UCSD-AML1 (cell line): ENCODE results near the gene HOXB3.

ENCODE experiments used
- DNase-seq: peaks from one replicate; lab custom pipeline; 2025; ENCODE audit not compliant: unreplicated experiment; lab: John Stamatoyannopoulos, UW

The HOXB3 gene

DNA sequence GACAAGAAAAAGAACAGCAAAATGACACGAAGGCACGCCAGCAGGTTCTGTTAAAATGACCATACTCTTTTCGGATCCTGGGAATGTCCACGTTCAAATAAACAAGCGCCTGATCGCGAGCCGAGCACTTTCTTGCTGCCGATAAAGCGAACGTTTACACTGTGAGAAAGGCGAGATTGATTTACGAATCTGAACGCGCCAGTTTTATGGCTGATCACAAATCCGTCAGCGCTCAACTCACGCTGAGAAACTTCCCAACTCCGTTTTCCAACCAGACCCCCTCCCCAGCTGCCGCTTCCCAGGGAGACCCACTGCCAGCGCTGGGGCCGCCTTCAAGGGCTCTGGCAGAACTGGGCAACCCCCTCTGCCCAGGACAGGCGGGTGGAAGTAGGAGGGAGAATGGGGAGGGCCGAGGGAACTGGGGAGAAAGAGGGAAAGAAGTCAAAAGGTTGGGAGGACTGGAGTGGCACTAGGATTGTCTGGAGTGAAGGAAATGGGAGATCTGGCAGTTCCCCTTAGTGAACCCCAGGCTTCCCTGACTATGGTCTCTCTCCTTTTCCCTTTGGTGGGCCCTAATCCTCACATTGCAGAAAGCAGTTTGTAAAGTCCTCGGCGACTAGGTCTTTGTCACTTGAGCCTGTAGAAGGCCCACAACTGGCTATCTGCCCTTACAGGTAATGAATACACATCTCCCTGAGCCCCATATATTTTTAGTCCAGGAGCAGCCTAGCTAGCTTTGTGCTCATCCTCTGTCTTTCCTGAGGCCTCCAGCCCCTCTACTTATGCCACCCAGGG is 18.8 kb downstream of the HOXB3 start:
- no peak for DNase-seq

DNA sequence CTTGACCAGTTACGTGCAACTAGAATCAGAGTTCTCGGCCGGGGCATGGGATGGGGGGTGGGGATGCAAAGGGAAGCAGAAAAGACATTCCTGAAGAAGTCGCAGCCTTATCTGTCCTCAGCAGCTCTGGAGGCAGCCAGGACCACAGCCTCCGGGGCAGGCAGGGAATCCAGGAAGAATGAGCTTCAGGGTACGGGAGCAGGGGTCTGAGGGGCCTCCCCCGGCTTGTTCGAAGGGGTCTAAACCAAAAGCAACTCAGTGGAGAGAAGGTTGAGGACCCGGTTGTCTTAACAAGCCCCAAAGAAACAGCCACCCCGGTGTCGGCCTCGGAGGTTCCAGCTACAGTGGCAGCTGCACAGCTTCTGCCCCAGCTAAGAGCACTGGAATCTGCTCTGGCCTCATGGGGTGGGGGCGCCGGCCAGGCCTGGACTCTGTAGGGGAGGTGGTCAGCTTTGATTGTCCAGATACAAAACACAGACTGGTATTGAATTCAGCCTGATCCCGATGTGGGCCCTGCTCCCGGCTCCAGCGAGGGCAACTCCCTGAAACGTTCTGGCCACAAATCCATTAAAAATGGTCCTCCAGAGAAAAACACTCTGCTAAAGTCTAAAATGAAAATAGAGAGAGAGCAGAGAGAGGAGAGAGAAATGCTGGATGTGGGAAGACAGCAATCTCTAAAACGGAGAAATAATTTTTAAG is 19.6 kb downstream of the HOXB3 start:
- DNase-seq = no peak

DNA sequence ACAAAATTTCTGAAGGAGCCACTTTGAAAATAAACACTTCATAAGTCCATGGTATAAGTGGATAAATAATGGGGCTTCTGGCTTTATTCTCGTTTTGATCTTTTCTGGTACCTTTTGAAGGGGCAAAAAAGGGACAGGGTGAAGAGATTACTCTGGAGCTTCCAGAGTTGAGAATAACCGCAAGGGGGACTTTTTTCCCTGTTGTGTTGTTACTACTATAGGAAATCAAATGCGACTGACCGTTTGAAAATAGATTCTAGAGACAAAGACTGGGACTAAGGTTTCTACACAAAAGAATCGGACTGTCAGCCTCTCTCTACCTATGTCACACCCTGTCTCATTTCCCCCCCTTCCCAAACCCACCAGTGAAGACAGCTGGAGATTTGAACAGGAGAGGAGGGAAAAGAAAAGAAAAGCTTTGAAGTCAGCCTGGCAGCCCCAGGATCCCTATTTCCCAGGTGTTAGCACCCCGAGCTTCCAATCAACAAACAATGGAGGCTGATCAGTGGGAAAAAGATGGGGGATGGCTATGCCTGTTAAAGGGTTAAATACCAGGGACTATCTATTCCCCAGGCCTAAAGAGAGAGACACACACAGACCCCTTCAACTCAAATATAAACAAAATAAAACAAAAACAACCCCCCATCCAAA is 20.2 kb downstream of the HOXB3 start:
- no peak for DNase-seq

DNA sequence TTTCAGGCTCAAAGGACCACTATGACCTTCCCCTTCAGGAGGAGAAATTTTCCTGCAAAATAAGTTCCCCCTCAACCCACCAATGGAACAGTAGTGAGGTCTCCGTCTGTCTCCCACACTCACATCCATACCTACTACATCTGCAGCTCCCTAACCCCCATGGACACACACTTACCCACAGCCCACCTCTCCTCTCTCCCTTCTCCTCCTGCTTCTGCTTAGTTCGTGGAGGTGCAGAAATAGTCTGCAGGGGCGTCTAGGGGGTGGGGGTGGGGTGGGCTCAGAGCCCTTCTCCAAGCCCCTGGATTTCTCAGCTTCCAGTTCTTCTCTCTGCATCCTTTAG is 20.8 kb downstream of the HOXB3 start:
- no peak for DNase-seq

DNA sequence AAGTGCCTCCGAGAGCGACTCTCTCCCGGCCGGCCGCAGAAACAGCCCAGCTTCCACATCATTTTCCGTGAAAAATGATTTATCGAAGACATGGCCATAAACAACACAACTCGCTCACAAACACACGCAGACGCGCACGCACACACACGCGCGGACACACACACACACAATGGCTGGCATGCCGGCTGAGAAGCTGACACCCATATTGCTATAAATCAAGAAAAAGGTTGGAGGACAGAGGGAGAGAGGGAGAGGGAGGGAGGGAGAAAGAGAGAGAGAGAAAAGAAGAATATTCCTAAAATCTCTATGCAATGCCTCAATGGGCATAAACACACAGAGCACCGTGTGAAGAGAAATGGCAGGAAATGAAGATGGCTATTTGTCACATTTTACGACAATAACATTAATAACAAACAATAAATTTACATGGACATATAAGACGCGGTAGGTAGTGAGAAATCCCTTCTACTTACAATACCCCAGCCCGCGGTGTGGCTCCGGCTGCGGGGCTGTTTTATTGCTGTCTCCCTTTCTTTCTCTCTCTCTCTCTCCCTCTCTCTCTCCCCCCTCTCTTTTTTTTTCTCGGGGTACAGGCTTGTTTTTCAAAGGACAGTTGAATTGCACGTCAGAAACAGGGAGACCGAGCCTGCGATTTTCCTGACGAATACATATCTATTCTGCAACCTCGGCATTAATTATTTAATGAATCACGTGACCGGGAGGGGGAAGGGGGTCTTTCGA is 21.4 kb downstream of the HOXB3 start:
- DNase-seq = no peak

- no peak for DNase-seq
These were observed 22.2 kb downstream of the HOXB3 start for GRCh38 chr17:48567646-48568354.

GRCh38 chr17:48567209-48567608 is 22.8 kb downstream of the HOXB3 start:
- DNase-seq = no peak

DNA sequence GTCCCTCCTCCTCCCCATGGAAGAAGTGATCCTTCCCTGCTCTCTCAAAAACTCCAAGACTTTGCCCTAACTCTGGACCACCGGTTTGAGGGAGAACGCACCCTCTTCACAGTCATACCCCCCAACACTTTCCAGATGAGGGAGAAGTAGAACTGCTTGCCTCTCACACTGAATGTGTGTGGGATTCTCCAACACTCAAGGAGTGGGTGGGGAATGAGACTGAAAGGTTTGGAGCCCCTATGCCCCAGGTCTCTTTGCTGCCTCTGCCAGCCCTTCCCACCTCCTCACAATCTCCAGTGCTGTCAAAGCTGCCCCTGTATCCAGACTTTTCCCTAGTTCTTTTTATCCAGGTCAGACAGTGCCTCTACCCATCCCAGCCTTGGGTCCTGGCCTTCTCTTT is 23.3 kb downstream of the HOXB3 start:
- no peak for DNase-seq

DNA sequence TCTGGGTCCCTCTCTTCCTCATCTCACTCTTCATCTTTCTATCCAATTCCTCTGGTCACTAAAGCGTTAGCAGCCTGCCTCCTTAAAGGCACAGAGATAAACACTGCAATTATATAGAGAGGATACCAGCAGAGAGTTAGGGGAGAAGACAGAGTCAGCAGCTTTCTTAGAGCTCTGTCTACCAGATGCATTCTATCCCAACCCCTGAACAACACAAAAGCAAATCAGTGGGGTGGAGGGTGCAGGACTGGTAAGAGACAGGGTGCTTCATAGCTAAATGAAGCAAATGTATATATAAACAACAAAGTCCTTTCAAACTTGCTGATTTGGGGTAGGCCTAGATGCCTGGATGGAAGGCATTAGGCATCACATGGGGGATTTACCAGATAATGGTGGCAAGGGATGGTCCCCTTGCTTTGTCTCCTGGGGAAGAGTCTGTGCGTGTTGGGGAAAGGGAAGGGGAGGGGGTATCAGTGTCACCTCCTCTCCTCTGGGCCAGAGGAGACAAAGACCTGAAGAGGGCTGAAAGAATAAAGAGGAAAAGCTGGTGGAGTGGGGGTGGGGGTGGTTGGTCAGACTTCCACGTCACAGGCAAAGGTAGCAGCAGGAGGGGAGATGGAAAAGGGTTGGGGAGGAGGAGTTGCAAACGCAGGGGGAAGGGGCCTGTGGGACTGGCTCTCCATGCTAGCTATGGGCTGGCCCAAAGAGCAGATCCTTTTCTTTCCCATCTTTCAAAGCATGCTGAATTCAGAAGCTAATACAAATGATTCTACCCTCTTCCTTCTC is 23.9 kb downstream of the HOXB3 start:
- DNase-seq = no peak

DNA sequence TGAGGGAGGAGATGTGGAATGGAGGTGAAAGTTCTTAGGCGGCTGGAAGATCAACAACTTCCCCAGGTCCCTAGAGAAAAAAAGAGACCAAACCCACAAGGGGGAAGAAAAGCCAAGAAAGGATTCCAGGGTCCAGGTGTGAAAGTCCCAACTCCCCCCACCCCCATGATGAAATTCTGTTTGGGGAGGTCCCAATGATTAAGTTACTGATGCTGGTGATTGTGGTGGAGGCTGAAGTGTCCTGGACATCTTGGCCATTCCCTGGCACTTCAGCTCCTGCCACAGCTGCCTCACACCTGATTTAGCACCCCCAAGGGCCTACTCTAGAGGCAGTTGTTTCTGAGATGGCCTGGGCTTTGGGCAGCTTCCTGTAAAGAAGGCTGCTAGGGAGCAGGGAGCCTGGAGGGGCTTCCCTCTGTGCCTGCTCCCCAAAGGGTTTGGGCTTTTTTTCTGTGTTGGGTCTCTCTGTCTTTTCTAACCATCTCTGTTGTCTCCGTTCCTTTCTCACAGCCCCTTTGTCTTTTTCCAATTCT is 25.0 kb downstream of the HOXB3 start:
- no peak for DNase-seq

DNA sequence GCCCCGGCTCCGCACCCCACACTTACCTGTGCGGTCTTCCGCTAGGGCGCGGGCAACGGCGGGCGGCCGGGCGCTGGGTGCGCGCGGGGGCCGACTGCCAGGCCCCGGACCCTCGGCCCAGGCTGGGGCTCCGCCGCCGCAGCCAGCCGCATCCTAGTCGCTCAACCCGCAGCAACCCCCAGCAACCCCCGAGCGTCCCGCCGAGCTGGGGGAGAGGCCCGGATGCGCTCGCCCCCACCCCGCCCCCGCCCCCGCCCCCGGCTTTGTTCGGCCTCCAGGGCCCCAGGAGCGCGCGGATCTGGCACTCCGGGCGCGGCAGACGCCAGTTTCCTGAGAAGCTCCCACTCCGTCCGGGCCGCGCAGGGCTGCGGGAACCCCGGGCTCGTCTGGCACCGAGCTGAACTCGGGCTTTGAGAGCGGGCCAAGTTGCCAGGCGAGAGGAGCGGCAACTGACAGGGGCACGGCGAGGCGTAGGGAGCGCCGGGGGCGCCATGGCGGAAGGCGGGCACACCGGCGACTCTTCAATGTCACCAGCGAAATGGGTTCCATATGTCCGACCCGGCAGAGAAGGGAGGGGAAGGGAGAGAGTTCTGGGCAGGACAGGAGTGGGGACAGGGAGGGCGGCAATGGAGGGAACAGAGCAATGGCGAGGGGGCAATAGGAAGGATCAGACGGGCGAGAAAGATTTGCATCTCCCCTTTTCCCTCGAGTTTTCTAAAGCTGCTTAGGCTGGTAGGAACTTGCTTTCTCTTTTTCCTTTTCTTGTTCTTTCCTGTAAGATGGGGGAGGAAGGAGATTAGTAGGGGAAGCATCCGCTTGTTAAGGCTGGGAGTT is 25.6 kb downstream of the HOXB3 start:
- DNase-seq = no peak

DNA sequence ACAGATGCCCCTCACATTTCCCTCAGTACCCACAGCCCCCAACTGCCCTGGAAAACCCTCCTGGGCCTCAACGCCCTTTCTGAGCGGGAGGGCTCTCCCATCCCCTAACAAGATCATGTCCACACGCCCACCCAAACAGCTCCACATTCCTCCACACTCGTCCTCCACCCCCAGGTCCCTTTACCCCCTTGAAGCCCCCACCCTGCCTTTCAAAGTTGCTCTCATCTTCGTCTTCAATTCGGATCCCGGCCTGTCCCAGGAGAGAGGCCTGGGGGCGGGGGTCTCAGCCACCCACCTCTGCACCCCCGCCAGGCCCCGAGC is 26.2 kb downstream of the HOXB3 start:
- DNase-seq = no peak

DNA sequence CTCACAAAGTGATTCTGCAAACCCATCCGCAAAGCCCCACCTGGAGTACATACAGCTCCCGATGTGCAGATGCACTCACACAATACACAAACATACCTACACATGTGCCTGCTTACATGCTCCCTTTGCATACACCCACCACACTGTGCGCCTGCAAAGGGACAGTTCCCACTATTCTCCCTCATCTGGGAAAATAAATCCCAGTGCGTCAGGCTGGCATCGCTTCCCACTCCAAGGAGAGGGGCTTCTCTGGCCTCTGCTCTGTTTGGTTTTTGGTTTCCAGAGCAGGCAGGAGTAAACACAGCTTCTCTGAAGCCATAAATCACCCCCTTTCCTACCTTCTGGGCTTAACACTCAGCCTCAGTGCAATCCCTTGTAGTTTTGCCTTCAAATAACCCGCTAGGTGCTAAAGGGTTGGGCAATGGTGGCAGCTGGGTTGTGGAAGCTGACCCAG is 26.6 kb downstream of the HOXB3 start:
- DNase-seq = no peak

DNA sequence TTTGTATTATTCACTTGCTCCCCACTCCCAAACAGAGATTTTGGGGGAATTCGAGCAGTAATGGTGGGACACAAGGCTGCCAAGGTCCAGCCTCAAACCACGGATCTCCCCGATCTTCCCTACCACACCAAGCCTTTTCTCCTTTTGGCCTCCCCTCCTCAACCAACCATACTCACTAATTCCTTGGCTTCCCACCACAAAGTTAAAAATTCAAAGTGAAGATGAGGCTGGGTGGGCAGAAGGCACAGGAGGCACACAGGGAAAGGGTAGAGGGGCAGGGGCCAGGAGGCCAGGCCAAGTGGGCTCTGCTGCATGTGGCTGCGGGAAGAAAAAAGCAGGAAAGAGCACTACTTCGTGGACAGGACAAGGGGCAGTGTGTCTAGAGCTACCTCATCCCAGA is 27.1 kb downstream of the HOXB3 start:
- no peak for DNase-seq

DNA sequence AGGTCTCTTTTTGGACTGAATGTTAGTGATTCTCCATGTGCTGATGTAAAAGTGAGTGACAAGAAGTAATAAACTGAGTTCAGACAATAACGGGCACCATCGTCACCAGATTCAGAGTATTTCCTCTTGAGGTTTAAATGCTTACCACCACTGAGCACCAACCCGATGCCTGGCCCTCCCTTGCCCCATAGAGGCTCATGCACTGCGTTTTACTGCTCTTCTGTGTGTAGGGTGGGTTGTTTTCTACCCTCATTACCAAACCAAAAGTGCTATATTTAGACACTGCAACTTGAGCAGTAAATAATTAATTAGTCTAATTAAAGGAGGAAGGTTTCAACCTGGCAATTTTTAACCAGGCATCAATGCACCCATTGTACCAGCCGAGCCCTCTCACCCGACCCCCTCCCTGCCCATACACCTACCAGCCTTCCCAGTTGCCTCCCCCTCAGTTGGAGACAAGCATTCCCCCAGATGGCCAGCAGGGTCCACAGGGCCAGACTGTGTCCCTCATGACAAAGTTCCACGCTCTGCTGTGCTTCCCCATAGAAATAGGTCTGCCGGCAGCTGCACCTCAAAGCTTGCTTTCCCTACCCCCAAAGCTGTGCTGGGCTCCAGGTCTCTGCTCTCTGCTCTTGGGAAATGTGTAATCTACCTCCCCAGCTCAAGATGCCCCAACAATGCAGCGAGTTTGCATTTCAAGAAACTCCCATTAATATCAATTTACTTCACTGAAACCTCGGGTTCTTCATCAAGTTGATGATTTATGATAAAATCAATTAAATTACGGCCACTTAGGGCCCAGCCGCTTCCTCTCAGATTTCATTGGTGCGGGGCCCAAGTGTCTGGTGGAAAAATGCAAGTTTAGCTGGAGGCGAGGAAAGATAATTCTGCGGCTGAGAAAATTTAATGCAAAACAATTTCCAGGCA is 27.9 kb downstream of the HOXB3 start:
- DNase-seq = no peak

- no peak for DNase-seq
These were observed 29.9 kb downstream of the HOXB3 start for GRCh38 chr17:48559840-48560817.
